H1 (cell line): Measurements from ENCODE around the gene KNDC1. TPM values are rescaled to one million over a fixed set of nuclear protein-coding genes. Genes with fewer than 3 reads are reported as not detected.

Experiments used
- CTCF ChIA-PET: fragments of 300-600 bp; sonication (Branson Sonifier 250); formaldehyde crosslinking; loops from one replicate; lab custom pipeline; 2021; ENCODE audit not compliant: partially characterized antibody; lab: Charles Lee
- POLR2A ChIA-PET: fragments of 300-600 bp; sonication (Branson Sonifier 250); formaldehyde crosslinking; loops from one replicate; lab custom pipeline; 2021; ENCODE audit warnings: inconsistent platforms; ENCODE audit not compliant: partially characterized antibody; lab: Charles Lee
- DNase-seq, 2 experiments: peaks; one replicate each; pipeline versions ENCODE4 v3.0.0 to v3.0.0-alpha.2; 2010 to 2022; ENCODE audit warnings: low spot score in 2 of 2, low read depth in 1 of 2, mixed read lengths in 1 of 2
- FAIRE-seq: peaks from 2 replicates; lab custom pipeline; 2011; peaks lifted over from hg19 to GRCh38; lab: Jason Lieb, UNC
- H2AFZ ChIP-seq: 2 replicates; pipeline ENCODE4 v1.8.1; 2012; ENCODE audit warnings: low read length, inconsistent platforms
- H2AK5ac ChIP-seq: 2 replicates; pipeline ENCODE4 v1.6.1; 2013; ENCODE audit warnings: low read depth, low read length
- H2BK120ac ChIP-seq: replicated peaks from 2 replicates; pipeline ENCODE3; 2013; ENCODE audit warnings: low read depth, low read length, inconsistent platforms
- H2BK12ac ChIP-seq: 2 replicates; pipeline ENCODE4 v1.6.1; 2013; ENCODE audit warnings: low read depth, low read length
- H2BK15ac ChIP-seq: 2 replicates; pipeline ENCODE4 v1.6.1; 2013; ENCODE audit warnings: low read length
- H2BK20ac ChIP-seq: 2 replicates; pipeline ENCODE4 v1.6.1; 2013; ENCODE audit warnings: low read length
- H2BK5ac ChIP-seq: 2 replicates; pipeline ENCODE4 v1.6.1; 2013; ENCODE audit warnings: low read depth, low read length
- H3K14ac ChIP-seq: 2 replicates; pipeline ENCODE4 v1.6.1; 2013; ENCODE audit warnings: inconsistent platforms; ENCODE audit not compliant: insufficient read length
- H3K18ac ChIP-seq: 2 replicates; pipeline ENCODE4 v1.6.1; 2013; ENCODE audit warnings: low read length; ENCODE audit errors: extremely low read depth
- H3K23ac ChIP-seq: 2 replicates; pipeline ENCODE4 v1.6.1; 2013; ENCODE audit warnings: inconsistent platforms; ENCODE audit not compliant: insufficient read length
- H3K23me2 ChIP-seq: 2 replicates; pipeline ENCODE4 v1.6.1; 2013; ENCODE audit warnings: low read depth, low read length
- H3K27ac ChIP-seq: 2 replicates; pipeline ENCODE4 v1.6.1; 2011; ENCODE audit warnings: low read depth, low read length, inconsistent platforms
- H3K27me3 ChIP-seq, 4 experiments: replicated peaks in 1 of 4; 1 replicate in 1 of 4; 2 replicates in 3 of 4; pipeline versions ENCODE4 v1.6.1 to v1.8.1; 2011 to 2013; ENCODE audit warnings: low read length in 3 of 4, mild to moderate bottlenecking in 3 of 4, inconsistent platforms in 2 of 4, mixed read lengths in 2 of 4, moderate library complexity in 1 of 4; ENCODE audit not compliant: control insufficient read depth in 3 of 4, insufficient read depth in 3 of 4; ENCODE audit errors: extremely low read depth in 1 of 4
- H3K36me3 ChIP-seq, 4 experiments: 2 replicates each; pipeline versions ENCODE4 v1.6.1 to v1.8.1; 2011 to 2013; ENCODE audit warnings: mild to moderate bottlenecking in 4 of 4, low read length in 3 of 4, moderate library complexity in 2 of 4, control low read depth in 1 of 4, inconsistent platforms in 1 of 4; ENCODE audit not compliant: insufficient read depth in 4 of 4, control insufficient read depth in 2 of 4
- H3K4ac ChIP-seq: replicated peaks from 2 replicates; pipeline ENCODE3; 2013; ENCODE audit warnings: low read length, low read depth, mixed read lengths, inconsistent platforms; ENCODE audit not compliant: insufficient read length
- H3K4me1 ChIP-seq, 4 experiments: replicated peaks in 1 of 4; 1 replicate in 1 of 4; 2 replicates in 3 of 4; pipeline versions ENCODE4 v1.6.1 to v1.8.1; 2011 to 2013; ENCODE audit warnings: low read length in 3 of 4, inconsistent platforms in 2 of 4, mixed read lengths in 1 of 4; ENCODE audit not compliant: insufficient read depth in 4 of 4, control insufficient read depth in 3 of 4
- H3K4me2 ChIP-seq, 2 experiments: 2 replicates each; pipeline versions ENCODE4 v1.6.1 to v1.8.1; 2011 to 2013; ENCODE audit warnings: low read depth in 2 of 2, low read length in 2 of 2, control low read depth in 1 of 2, inconsistent platforms in 1 of 2, mild to moderate bottlenecking in 1 of 2; ENCODE audit not compliant: insufficient read depth in 1 of 2
- H3K4me3 ChIP-seq, 4 experiments: fragments of 200-600, 300-600 bp in 1 of 4; sonication (generic), shearing (Covaris generic), sonication (Bioruptor Twin) in 1 of 4; 2 replicates each; pipeline versions ENCODE4 v1.5.1 to v1.8.1; 2011 to 2016; ENCODE audit warnings: low read length in 4 of 4, low read depth in 3 of 4, control low read depth in 2 of 4, inconsistent platforms in 2 of 4, mild to moderate bottlenecking in 2 of 4, mixed read lengths in 1 of 4, moderate library complexity in 1 of 4; ENCODE audit not compliant: insufficient read depth in 2 of 4; ENCODE audit errors: extremely low read depth in 1 of 4
- H3K56ac ChIP-seq: replicated peaks from 2 replicates; pipeline ENCODE3; 2013; ENCODE audit warnings: low read depth, mild to moderate bottlenecking, mixed read lengths, low read length, inconsistent platforms; ENCODE audit not compliant: insufficient read length
- H3K79me1 ChIP-seq: 2 replicates; pipeline ENCODE4 v1.6.1; 2013; ENCODE audit warnings: low read depth, low read length, control low read depth
- H3K79me2 ChIP-seq, 2 experiments: 2 replicates each; pipeline versions ENCODE4 v1.6.1 to v1.8.1; 2012 to 2013; ENCODE audit warnings: low read length in 2 of 2, mild to moderate bottlenecking in 2 of 2, inconsistent platforms in 1 of 2; ENCODE audit not compliant: insufficient read depth in 2 of 2, control insufficient read depth in 1 of 2
- H3K9ac ChIP-seq, 4 experiments: replicated peaks in 1 of 4; 1 replicate in 1 of 4; 2 replicates in 3 of 4; pipeline versions ENCODE4 v1.6.1 to v1.8.1; 2011 to 2013; ENCODE audit warnings: low read depth in 3 of 4, low read length in 3 of 4, control low read depth in 2 of 4, mild to moderate bottlenecking in 2 of 4, moderate library complexity in 2 of 4, inconsistent platforms in 1 of 4; ENCODE audit errors: extremely low read depth in 1 of 4
- H3K9me3 ChIP-seq, 2 experiments: 2 replicates each; pipeline versions ENCODE4 v1.6.1 to v1.8.1; 2012 to 2013; ENCODE audit warnings: mild to moderate bottlenecking in 2 of 2, moderate library complexity in 2 of 2, control low read depth in 1 of 2, inconsistent platforms in 1 of 2, low read depth in 1 of 2, low read length in 1 of 2, mixed read lengths in 1 of 2; ENCODE audit not compliant: insufficient read depth in 2 of 2
- H4K20me1 ChIP-seq, 2 experiments: replicated peaks in 1 of 2; 2 replicates each; pipeline versions ENCODE3 to v1.8.1; 2011 to 2013; ENCODE audit warnings: inconsistent platforms in 2 of 2, low read length in 2 of 2, mild to moderate bottlenecking in 1 of 2; ENCODE audit not compliant: insufficient read depth in 2 of 2, control insufficient read depth in 1 of 2
- H4K5ac ChIP-seq: 2 replicates; pipeline ENCODE4 v1.6.1; 2013; ENCODE audit warnings: low read length, low read depth, mixed read lengths, inconsistent platforms; ENCODE audit not compliant: insufficient read length
- H4K8ac ChIP-seq: 2 replicates; pipeline ENCODE4 v1.8.0; 2013; ENCODE audit warnings: mild to moderate bottlenecking, moderate library complexity, low read length, inconsistent platforms; ENCODE audit not compliant: insufficient read depth; ENCODE audit errors: extremely low read depth
- H4K91ac ChIP-seq: replicated peaks from 2 replicates; pipeline ENCODE3; 2013; ENCODE audit warnings: low read length, mixed read lengths, inconsistent platforms; ENCODE audit not compliant: insufficient read length
- CREB1 ChIP-seq: IDR thresholded peaks from 2 replicates; pipeline ENCODE4 v1.6.1; 2012; ENCODE audit warnings: inconsistent platforms
- CTCF ChIP-seq, 3 experiments: IDR thresholded peaks; 1 replicate in 2 of 3; 2 replicates in 1 of 3; pipeline versions ENCODE4 v1.5.1 to v1.6.1; 2011; ENCODE audit warnings: low read length in 3 of 3, mild to moderate bottlenecking in 3 of 3, inconsistent platforms in 2 of 3, low read depth in 1 of 3, moderate library complexity in 1 of 3; ENCODE audit not compliant: insufficient read depth in 1 of 3; ENCODE audit errors: control extremely low read depth in 1 of 3
- EGR1 ChIP-seq: IDR thresholded peaks from 2 replicates; pipeline ENCODE4 v1.6.1; 2011; ENCODE audit warnings: low read depth, low read length, borderline replicate concordance
- EP300 ChIP-seq, 2 experiments: IDR thresholded peaks; 1 replicate in 1 of 2; 2 replicates in 1 of 2; pipeline ENCODE4 v1.6.1; 2011 to 2012; ENCODE audit warnings: low read depth in 2 of 2, low read length in 2 of 2, mild to moderate bottlenecking in 2 of 2, borderline replicate concordance in 1 of 2, inconsistent platforms in 1 of 2, moderate library complexity in 1 of 2
- KDM5A ChIP-seq: fragments of 200-600 bp; IDR thresholded peaks from 2 replicates; pipeline ENCODE4 v1.7.1; 2012; ENCODE audit warnings: mild to moderate bottlenecking, low read length, inconsistent platforms, mixed read lengths
- MAX ChIP-seq: IDR thresholded peaks from 2 replicates; pipeline ENCODE4 v1.6.1; 2012; ENCODE audit warnings: inconsistent platforms
- RXRA ChIP-seq: IDR thresholded peaks from 2 replicates; pipeline ENCODE4 v1.6.1; 2011; ENCODE audit warnings: low read depth, mild to moderate bottlenecking, low read length, moderate library complexity; ENCODE audit not compliant: insufficient read depth
- SP1 ChIP-seq: IDR thresholded peaks from 2 replicates; pipeline ENCODE4 v1.6.1; 2011; ENCODE audit warnings: low read depth, low read length
- SP2 ChIP-seq: IDR thresholded peaks from 2 replicates; pipeline ENCODE4 v1.6.1; 2012; ENCODE audit warnings: mild to moderate bottlenecking, low read length, inconsistent platforms
- TAF1 ChIP-seq: IDR thresholded peaks from 2 replicates; pipeline ENCODE4 v1.6.1; 2011; ENCODE audit warnings: mild to moderate bottlenecking, low read depth, low read length
- YY1 ChIP-seq: IDR thresholded peaks from 2 replicates; pipeline ENCODE4 v1.6.1; 2011; ENCODE audit warnings: low read depth, mild to moderate bottlenecking, low read length
- WGBS, 2 experiments: shearing (Covaris generic) in 1 of 2; methylation state at CpG; one replicate each; pipeline versions ENCODE4 v1.1.6 to v1.1.7; 2013 to 2015; ENCODE audit warnings: low lambda C conversion rate in 2 of 2, mixed read lengths in 2 of 2, inconsistent platforms in 1 of 2, low coverage in 1 of 2, missing lambda C conversion rate in 1 of 2; ENCODE audit not compliant: insufficient replicate concordance in 2 of 2, insufficient coverage in 1 of 2, insufficient read length in 1 of 2; ENCODE audit errors: extremely low coverage in 1 of 2, missing lambda C conversion rate in 1 of 2; 5-methylcytosine and 5-hydroxymethylcytosine counted together
- polyA plus RNA-seq, 7 experiments: library from polyadenylated mRNA; depleted of rRNA in 3 of 7; stranded (reverse) in 5 of 7; unstranded in 2 of 7; fragments of >200 nt in 5 of 7; fragments of 200-250 nt in 2 of 7; gene quantifications; 1 replicate in 5 of 7; 2 replicates in 1 of 7; 4 replicates in 1 of 7; pipeline versions ENCODE4 v1.2.1 to v1.2.3, GENCODE V29; 2011 to 2013; ENCODE audit warnings: missing spikeins in 2 of 7, mixed read lengths in 2 of 7
- total RNA-seq: library from RNA; stranded (reverse); fragmentation: NEBNext Ultra II Directional; extraction: Animal tissue kit (Norgen Biotek cat#: 25700); gene quantifications from 2 replicates; pipeline ENCODE4 v1.2.1, GENCODE V29; 2021

The KNDC1 gene
- total and polyA plus RNA-seq, 2 of the 8 experiments (the other 6 are each of a cell fraction or from before 2014, with no cell fraction given), result 7.5 to 16.7 TPM

GRCh38 chr10:133125901-133126300, 34.1 kb upstream of the KNDC1 start:
- Histone ChIP-seq H3K27me3 (no peaks in the 10 kb centered on the region; a peak in 1 of 7 replicates), H4K20me1 (peaks cover 0 to 8% of the 10 kb centered on the region in 2 experiments), H3K4ac (no peak overlapping the region), H3K18ac (no peak overlapping the region), H3K4me3 (no peak overlapping the region), H2BK120ac (no peak overlapping the region), H3K23me2 (peaks cover 11% of the 10 kb centered on the region; the same call in 1 of the 2 replicates), H2BK12ac (no peak overlapping the region), H4K5ac (no peak overlapping the region), H3K9ac (no peak overlapping the region), H4K91ac (no peak overlapping the region), H2AK5ac (no peak overlapping the region), H4K8ac (no peak overlapping the region), H3K79me1 (no peaks in the 10 kb centered on the region), H3K4me1 (peaks cover 0 to 3% (median 0%) of the 10 kb centered on the region in 4 experiments; a peak in 2 of 7 replicates), H3K4me2 (no peak overlapping the region), H3K27ac (no peak overlapping the region), H3K14ac (no peak overlapping the region), H3K36me3 (peaks cover 0 to 2% (median 0%) of the 10 kb centered on the region in 4 experiments; a peak in 1 of 8 replicates), H3K79me2 (no peaks in the 10 kb centered on the region), H2BK15ac (no peak overlapping the region), H2BK5ac (no peak overlapping the region), H2BK20ac (no peak overlapping the region), H3K56ac (no peak overlapping the region), H2AFZ (no peak overlapping the region), H3K9me3 (peaks cover 8 to 12% of the 10 kb centered on the region in 2 experiments; a peak in 3 of 4 replicates), H3K23ac (no peak overlapping the region)
- POLR2A ChIA-PET, result no interaction called here
- 88% methylated on average over 9 of the region's 9 CpGs; no CpG with 5 or more reads in 1 of the 2 experiments for WGBS, 2 experiments
- CTCF ChIA-PET, result interaction anchor here (0.9 to 3.8 kb wide), 4 partner anchors 14 to 221 kb away, joined by 3 to 29 read pairs (median 8); no protein-coding TSS in a partner anchor
- no peak for DNase-seq
- TF ChIP-seq SP2, result no peak
- no peak for TF ChIP-seq TAF1
- no peak for TF ChIP-seq CREB1
- no peak for TF ChIP-seq YY1
- no peak for TF ChIP-seq RXRA
- TF ChIP-seq EP300 (IDR thresholded peaks at IDR 0.05; ENCODE audit: borderline replicate concordance in 1 of 2, low read depth in 2 of 2, low read length in 2 of 2), result no peak
- no peak for TF ChIP-seq SP1
- no peak for TF ChIP-seq MAX
- TF ChIP-seq KDM5A, result no peak
- TF ChIP-seq CTCF (IDR thresholded peaks at IDR 0.05; ENCODE audit: control extremely low read depth in 1 of 3, insufficient read depth in 1 of 3, low read depth in 1 of 3, low read length in 3 of 3), result no peak
- no peak for TF ChIP-seq EGR1
- FAIRE-seq, result no peak
